GM23338 (cell line): Measurements from ENCODE around the gene FAM162B. TPM values are rescaled to one million over a fixed set of nuclear protein-coding genes. Genes with fewer than 3 reads are reported as not detected.

Source experiments
- ATAC-seq: fragments of 200-7000 bp; cut with Tn5 transposase; 3 replicates; pipeline ENCODE4 v1.9.1; 2020
- DNase-seq: peaks from one replicate; pipeline ENCODE4 v3.0.0-alpha.2; 2015; ENCODE audit warnings: low spot score
- H2AFZ ChIP-seq: fragments of 200-600 bp; sonication (generic); 2 replicates; pipeline ENCODE4 v1.8.0; 2016; ENCODE audit warnings: antibody characterized with exemption, mild to moderate bottlenecking, moderate library complexity
- H3F3A ChIP-seq: fragments of 200-600 bp; sonication (generic); replicated peaks from 2 replicates; pipeline ENCODE4 v1.8.0; 2017; ENCODE audit warnings: antibody characterized with exemption, mixed run types, low read depth
- H3K27ac ChIP-seq: fragments of 200-600 bp; sonication (generic); 2 replicates; pipeline ENCODE4 v1.6.1; 2016; ENCODE audit warnings: low read depth
- H3K27me3 ChIP-seq: fragments of 200-600 bp; sonication (generic); 2 replicates; pipeline ENCODE4 v1.8.0; 2016; ENCODE audit warnings: mild to moderate bottlenecking, mixed run types, moderate library complexity; ENCODE audit not compliant: insufficient read depth
- H3K36me3 ChIP-seq: fragments of 200-600 bp; sonication (generic); 2 replicates; pipeline ENCODE4 v1.8.0; 2016; ENCODE audit warnings: mild to moderate bottlenecking; ENCODE audit not compliant: insufficient read depth
- H3K4me1 ChIP-seq: fragments of 200-600 bp; sonication (generic); 2 replicates; pipeline ENCODE4 v1.8.0; 2016; ENCODE audit warnings: mild to moderate bottlenecking, moderate library complexity; ENCODE audit not compliant: insufficient read depth
- H3K4me2 ChIP-seq: fragments of 200-600 bp; sonication (generic); 2 replicates; pipeline ENCODE4 v1.7.1; 2017; ENCODE audit warnings: mixed run types
- H3K4me3 ChIP-seq: fragments of 200-600 bp; sonication (generic); 2 replicates; pipeline ENCODE4 v1.6.1; 2016; ENCODE audit warnings: mixed run types
- H3K79me2 ChIP-seq: fragments of 200-600 bp; sonication (generic); replicated peaks from 2 replicates; pipeline ENCODE4 v1.8.0; 2017; ENCODE audit warnings: mild to moderate bottlenecking; ENCODE audit not compliant: insufficient read depth
- H3K9me2 ChIP-seq: fragments of 200-600 bp; sonication (generic); 2 replicates; pipeline ENCODE4 v1.8.0; 2017; ENCODE audit not compliant: insufficient read depth
- H4K20me1 ChIP-seq: fragments of 200-600 bp; sonication (generic); replicated peaks from 2 replicates; pipeline ENCODE4 v1.8.0; 2017; ENCODE audit warnings: mild to moderate bottlenecking; ENCODE audit not compliant: insufficient read depth
- H3K27ac Mint-ChIP-seq: 2 replicates; pipeline ENCODE4 v1.8.0; 2020; ENCODE audit warnings: inconsistent platforms, mild to moderate bottlenecking, moderate library complexity, mixed read lengths
- H3K27me3 Mint-ChIP-seq: 3 replicates; pipeline ENCODE4 v1.8.0; 2022; ENCODE audit warnings: low read depth, mild to moderate bottlenecking, moderate library complexity, mixed read lengths, inconsistent platforms; ENCODE audit not compliant: insufficient read depth, poor library complexity
- H3K36me3 Mint-ChIP-seq: 3 replicates; pipeline ENCODE4 v1.8.0; 2021; ENCODE audit warnings: low read depth, mild to moderate bottlenecking, inconsistent platforms, moderate library complexity, mixed read lengths
- H3K4me1 Mint-ChIP-seq: 3 replicates; pipeline ENCODE4 v1.8.0; 2020; ENCODE audit warnings: mild to moderate bottlenecking, inconsistent platforms, mixed read lengths
- H3K4me3 Mint-ChIP-seq: 3 replicates; pipeline ENCODE4 v1.8.0; 2021; ENCODE audit warnings: moderate library complexity, mild to moderate bottlenecking, inconsistent platforms, mixed read lengths
- H3K9me3 Mint-ChIP-seq: 3 replicates; pipeline ENCODE4 v1.8.0; 2020; ENCODE audit warnings: moderate library complexity, mild to moderate bottlenecking, inconsistent platforms, mixed read lengths
- ETS1 ChIP-seq: IDR thresholded peaks from 2 replicates; pipeline ENCODE4 v1.6.1; 2016; ENCODE audit warnings: antibody characterized with exemption
- POLR2AphosphoS5 ChIP-seq: IDR thresholded peaks from 2 replicates; pipeline ENCODE4 v1.6.1; 2016; ENCODE audit warnings: antibody characterized with exemption, low read depth
- STAT1 ChIP-seq: IDR thresholded peaks from one replicate; pipeline ENCODE4 v1.6.1; 2016; ENCODE audit warnings: antibody characterized with exemption; ENCODE audit not compliant: unreplicated experiment
- ZNF331 ChIP-seq: fragments of 250-450 bp; sonication (Bioruptor Pico); IDR thresholded peaks from 2 replicates; pipeline ENCODE4 v1.5.0; 2020; ENCODE audit warnings: low read depth, mild to moderate bottlenecking, moderate library complexity
- polyA plus RNA-seq: library from polyadenylated mRNA; unstranded; fragments of >200 nt; fragmentation: Nextera tagmentation; extraction: Ambion mirVana; gene quantifications from 2 replicates; pipeline ENCODE4 v1.2.1, GENCODE V29; 2016
- total RNA-seq: library from RNA; depleted of rRNA; stranded (reverse); fragments of >200 nt; shearing (Covaris generic); gene quantifications from 2 replicates; pipeline ENCODE4 v1.2.3, GENCODE V29; 2014
- TF ChIP-seq, protein P1 (sequence below): fragments of 250-450 bp; sonication (Bioruptor Pico); IDR thresholded peaks from 2 replicates; pipeline ENCODE4 v1.5.0; 2020; ENCODE audit warnings: mild to moderate bottlenecking, moderate library complexity
- TF ChIP-seq, protein P2 (sequence below): IDR thresholded peaks from one replicate; pipeline ENCODE4 v1.6.1; 2018; ENCODE audit warnings: antibody characterized with exemption; ENCODE audit not compliant: unreplicated experiment

The FAM162B gene
- total and polyA plus RNA-seq, 2 experiments from 2014 or later: 5.9 to 9.3 TPM

DNA sequence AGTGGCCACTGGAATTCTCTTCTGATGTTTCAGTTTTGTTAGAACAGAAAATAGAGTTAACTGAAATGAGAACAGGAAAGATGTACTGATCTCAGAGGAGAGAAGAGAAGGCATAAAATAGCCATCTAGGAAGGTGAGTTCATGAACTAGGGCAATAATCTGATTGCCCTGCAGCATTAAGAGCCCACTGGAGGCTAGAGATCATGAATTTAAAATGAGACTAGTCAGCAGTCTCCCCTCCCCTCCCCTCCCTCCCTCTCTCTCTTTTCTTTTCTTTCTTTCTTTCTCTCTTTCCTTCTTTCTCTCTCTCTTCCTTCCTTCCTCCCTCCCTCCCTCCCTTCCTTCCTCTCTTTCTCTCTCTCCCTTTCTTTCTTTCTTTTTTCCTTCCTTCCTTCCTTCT, 34.4 kb upstream of the FAM162B start:
- H3K4me2 ChIP-seq: no peak overlapping the region
- Mint-ChIP-seq H3K27ac (no peak overlapping the region), H3K4me1 (peaks cover 12% of the 10 kb centered on the region), H3K9me3 (no peaks in the 10 kb centered on the region), H3K4me3 (no peak overlapping the region), H3K27me3 (no peaks in the 10 kb centered on the region), H3K36me3 (no peaks in the 10 kb centered on the region)
- ATAC-seq: no peak
- H3K79me2 ChIP-seq: no peaks in the 10 kb centered on the region
- no peak overlapping the region for H3K4me3 ChIP-seq
- no peaks in the 10 kb centered on the region for H3F3A ChIP-seq
- no peaks in the 10 kb centered on the region for H4K20me1 ChIP-seq
- H3K9me2 ChIP-seq: no peaks in the 10 kb centered on the region
- no peaks in the 10 kb centered on the region for H3K36me3 ChIP-seq
- H3K4me1 ChIP-seq: peaks cover 9% of the 10 kb centered on the region; the same call in 1 of the 2 replicates
- no peak overlapping the region for H3K27ac ChIP-seq
- H3K27me3 ChIP-seq: no peaks in the 10 kb centered on the region
- no peak overlapping the region for H2AFZ ChIP-seq
- no peak for DNase-seq
- no peak for TF ChIP-seq ETS1
- TF ChIP-seq ZNF331: no peak
- TF ChIP-seq, protein P1, sequence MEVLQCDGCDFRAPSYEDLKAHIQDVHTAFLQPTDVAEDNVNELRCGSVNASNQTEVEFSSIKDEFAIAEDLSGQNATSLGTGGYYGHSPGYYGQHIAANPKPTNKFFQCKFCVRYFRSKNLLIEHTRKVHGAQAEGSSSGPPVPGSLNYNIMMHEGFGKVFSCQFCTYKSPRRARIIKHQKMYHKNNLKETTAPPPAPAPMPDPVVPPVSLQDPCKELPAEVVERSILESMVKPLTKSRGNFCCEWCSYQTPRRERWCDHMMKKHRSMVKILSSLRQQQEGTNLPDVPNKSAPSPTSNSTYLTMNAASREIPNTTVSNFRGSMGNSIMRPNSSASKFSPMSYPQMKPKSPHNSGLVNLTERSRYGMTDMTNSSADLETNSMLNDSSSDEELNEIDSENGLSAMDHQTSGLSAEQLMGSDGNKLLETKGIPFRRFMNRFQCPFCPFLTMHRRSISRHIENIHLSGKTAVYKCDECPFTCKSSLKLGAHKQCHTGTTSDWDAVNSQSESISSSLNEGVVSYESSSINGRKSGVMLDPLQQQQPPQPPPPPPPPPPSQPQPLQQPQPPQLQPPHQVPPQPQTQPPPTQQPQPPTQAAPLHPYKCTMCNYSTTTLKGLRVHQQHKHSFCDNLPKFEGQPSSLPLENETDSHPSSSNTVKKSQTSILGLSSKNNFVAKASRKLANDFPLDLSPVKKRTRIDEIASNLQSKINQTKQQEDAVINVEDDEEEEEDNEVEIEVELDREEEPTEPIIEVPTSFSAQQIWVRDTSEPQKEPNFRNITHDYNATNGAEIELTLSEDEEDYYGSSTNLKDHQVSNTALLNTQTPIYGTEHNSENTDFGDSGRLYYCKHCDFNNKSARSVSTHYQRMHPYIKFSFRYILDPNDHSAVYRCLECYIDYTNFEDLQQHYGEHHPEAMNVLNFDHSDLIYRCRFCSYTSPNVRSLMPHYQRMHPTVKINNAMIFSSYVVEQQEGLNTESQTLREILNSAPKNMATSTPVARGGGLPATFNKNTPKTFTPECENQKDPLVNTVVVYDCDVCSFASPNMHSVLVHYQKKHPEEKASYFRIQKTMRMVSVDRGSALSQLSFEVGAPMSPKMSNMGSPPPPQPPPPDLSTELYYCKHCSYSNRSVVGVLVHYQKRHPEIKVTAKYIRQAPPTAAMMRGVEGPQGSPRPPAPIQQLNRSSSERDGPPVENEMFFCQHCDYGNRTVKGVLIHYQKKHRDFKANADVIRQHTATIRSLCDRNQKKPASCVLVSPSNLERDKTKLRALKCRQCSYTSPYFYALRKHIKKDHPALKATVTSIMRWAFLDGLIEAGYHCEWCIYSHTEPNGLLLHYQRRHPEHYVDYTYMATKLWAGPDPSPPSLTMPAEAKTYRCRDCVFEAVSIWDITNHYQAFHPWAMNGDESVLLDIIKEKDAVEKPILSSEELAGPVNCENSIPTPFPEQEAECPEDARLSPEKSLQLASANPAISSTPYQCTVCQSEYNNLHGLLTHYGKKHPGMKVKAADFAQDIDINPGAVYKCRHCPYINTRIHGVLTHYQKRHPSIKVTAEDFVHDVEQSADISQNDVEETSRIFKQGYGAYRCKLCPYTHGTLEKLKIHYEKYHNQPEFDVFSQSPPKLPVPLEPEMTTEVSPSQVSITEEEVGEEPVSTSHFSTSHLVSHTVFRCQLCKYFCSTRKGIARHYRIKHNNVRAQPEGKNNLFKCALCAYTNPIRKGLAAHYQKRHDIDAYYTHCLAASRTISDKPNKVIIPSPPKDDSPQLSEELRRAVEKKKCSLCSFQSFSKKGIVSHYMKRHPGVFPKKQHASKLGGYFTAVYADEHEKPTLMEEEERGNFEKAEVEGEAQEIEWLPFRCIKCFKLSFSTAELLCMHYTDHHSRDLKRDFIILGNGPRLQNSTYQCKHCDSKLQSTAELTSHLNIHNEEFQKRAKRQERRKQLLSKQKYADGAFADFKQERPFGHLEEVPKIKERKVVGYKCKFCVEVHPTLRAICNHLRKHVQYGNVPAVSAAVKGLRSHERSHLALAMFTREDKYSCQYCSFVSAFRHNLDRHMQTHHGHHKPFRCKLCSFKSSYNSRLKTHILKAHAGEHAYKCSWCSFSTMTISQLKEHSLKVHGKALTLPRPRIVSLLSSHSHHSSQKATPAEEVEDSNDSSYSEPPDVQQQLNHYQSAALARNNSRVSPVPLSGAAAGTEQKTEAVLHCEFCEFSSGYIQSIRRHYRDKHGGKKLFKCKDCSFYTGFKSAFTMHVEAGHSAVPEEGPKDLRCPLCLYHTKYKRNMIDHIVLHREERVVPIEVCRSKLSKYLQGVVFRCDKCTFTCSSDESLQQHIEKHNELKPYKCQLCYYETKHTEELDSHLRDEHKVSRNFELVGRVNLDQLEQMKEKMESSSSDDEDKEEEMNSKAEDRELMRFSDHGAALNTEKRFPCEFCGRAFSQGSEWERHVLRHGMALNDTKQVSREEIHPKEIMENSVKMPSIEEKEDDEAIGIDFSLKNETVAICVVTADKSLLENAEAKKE (CRISPR knock-in tag): no peak
- TF ChIP-seq, protein P2, sequence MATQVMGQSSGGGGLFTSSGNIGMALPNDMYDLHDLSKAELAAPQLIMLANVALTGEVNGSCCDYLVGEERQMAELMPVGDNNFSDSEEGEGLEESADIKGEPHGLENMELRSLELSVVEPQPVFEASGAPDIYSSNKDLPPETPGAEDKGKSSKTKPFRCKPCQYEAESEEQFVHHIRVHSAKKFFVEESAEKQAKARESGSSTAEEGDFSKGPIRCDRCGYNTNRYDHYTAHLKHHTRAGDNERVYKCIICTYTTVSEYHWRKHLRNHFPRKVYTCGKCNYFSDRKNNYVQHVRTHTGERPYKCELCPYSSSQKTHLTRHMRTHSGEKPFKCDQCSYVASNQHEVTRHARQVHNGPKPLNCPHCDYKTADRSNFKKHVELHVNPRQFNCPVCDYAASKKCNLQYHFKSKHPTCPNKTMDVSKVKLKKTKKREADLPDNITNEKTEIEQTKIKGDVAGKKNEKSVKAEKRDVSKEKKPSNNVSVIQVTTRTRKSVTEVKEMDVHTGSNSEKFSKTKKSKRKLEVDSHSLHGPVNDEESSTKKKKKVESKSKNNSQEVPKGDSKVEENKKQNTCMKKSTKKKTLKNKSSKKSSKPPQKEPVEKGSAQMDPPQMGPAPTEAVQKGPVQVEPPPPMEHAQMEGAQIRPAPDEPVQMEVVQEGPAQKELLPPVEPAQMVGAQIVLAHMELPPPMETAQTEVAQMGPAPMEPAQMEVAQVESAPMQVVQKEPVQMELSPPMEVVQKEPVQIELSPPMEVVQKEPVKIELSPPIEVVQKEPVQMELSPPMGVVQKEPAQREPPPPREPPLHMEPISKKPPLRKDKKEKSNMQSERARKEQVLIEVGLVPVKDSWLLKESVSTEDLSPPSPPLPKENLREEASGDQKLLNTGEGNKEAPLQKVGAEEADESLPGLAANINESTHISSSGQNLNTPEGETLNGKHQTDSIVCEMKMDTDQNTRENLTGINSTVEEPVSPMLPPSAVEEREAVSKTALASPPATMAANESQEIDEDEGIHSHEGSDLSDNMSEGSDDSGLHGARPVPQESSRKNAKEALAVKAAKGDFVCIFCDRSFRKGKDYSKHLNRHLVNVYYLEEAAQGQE: no peak
- TF ChIP-seq POLR2AphosphoS5: no peak
- TF ChIP-seq STAT1: no peak
